ENCODE results near the gene ZNRD2.

DNA sequence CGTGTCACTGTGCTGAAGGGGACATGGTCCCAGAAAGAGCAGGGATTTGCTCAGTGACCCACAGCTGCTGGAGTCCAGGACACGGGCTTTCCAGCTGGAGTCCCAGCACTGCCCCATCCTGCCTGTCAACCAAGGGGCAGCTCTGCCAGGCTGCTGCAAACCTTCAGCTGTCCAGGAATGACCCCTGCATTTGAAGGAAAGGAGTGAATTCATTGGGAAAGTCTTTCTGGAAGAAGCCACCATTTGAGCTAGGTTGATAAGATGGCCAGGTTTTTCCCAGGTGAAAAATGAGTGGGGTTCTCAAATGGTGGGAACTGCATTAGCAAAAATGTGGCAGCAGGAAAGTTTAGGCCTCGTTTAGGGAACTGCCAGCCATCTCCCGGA lies 16.0 kb downstream of the ZNRD2 start:
- TF ChIP-seq, protein P1, sequence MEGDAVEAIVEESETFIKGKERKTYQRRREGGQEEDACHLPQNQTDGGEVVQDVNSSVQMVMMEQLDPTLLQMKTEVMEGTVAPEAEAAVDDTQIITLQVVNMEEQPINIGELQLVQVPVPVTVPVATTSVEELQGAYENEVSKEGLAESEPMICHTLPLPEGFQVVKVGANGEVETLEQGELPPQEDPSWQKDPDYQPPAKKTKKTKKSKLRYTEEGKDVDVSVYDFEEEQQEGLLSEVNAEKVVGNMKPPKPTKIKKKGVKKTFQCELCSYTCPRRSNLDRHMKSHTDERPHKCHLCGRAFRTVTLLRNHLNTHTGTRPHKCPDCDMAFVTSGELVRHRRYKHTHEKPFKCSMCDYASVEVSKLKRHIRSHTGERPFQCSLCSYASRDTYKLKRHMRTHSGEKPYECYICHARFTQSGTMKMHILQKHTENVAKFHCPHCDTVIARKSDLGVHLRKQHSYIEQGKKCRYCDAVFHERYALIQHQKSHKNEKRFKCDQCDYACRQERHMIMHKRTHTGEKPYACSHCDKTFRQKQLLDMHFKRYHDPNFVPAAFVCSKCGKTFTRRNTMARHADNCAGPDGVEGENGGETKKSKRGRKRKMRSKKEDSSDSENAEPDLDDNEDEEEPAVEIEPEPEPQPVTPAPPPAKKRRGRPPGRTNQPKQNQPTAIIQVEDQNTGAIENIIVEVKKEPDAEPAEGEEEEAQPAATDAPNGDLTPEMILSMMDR (IDR thresholded peaks at IDR 0.05), result no peak
- TF ChIP-seq POLR2A (IDR thresholded peaks at IDR 0.05), result no peak
